ENCODE results near the gene YIPF6.
"Not testable (repeated sequence)": the region's sequence is repeated elsewhere in the genome, so short reads cannot be mapped to it uniquely, and the experiment has no call there.

Gene YIPF6

DNA sequence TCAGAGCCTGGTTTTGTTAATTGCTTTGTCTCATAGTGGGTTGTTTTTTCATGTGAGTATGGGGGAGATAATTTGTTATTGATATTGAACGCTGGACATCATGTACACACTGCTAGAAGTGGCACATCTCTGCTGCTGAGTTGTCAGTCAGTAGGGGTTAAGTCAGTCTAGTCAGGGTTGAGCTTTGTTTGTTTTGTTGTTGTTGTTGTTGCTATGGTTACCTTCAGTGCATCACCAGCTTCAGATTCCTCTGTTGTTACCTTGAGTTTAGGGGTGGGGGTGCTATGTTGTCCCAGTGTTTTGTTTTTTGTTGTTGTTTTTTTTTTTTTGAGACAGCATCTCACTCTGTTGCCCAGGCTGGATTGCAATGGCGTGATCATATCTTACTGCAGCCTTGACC is 9.9 kb downstream of the YIPF6 start:
- no peak for DNase-seq

GRCh38 chrX:68511255-68511654 is 12.4 kb downstream of the YIPF6 start:
- DNase-seq, result peak in 1 of 2 experiments; percentile 18

GRCh38 chrX:68524680-68525079 is 25.8 kb downstream of the YIPF6 start:
- not testable (repeated sequence) for DNase-seq

- no peak for DNase-seq
Measured at GRCh38 chrX:68532831-68533533, 34.1 kb downstream of the YIPF6 start.

DNA sequence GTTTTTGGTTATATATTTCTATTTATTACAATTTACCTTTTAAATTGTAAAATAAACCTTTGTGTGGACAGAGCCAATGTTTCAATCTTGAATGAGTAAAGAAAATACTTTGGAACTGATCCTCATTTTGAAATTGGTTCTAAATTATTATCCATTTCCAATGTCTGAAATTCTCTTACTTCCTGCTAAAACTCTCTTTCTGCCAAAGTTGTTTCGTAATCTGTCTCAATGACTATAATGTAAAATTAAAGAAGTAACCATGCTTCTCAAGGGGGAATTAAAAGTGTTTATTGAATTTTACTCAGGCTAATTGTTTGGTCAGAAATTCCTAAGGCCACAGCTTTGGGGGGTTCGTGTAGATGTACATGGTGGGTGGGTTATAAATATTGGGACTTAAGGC is 34.8 kb downstream of the YIPF6 start:
- no peak for DNase-seq

- DNase-seq, result no peak
Measured at GRCh38 chrX:68534691-68535090, 35.8 kb downstream of the YIPF6 start.

DNA sequence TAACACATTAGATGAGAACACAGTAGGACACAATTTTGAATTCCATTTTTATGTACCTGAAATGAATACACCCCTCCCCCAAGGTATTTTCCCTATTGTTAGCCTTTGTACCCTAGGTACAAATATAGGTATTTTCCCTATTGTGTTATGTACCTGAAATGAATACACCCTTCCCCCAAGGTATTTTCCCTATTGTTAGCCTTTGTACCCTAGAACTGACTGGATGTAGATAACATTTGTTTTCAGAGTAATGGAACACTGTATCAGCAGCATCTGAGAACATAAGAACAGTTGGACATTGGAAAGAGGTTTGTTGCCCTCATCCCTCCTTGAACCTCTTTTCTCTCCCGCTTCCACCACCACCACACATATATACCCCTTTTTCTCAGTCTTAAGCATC is 37.6 kb downstream of the YIPF6 start:
- DNase-seq, result no peak

DNA sequence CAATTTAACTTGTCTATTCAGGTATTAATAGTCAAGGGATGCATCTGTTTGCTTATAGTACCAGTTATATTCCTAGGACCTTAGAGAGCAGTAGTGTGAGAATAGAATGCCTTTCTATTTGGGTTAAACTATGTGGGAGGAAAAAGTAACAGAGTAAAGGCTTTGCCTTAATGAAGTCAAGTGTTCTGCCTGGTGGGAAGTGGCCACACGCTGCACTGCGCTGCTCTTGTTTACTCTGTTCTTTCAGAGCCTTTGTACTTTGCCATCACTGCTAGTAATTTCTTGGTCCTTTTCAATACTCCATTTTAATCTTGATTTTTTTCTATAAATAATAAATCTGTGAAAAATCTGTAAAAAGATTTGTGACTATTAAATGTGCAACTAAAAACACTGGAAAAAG is 38.0 kb downstream of the YIPF6 start:
- DNase-seq, result no peak

GRCh38 chrX:68550193-68550592 is 51.3 kb downstream of the YIPF6 start:
- DNase-seq, result no peak

DNA sequence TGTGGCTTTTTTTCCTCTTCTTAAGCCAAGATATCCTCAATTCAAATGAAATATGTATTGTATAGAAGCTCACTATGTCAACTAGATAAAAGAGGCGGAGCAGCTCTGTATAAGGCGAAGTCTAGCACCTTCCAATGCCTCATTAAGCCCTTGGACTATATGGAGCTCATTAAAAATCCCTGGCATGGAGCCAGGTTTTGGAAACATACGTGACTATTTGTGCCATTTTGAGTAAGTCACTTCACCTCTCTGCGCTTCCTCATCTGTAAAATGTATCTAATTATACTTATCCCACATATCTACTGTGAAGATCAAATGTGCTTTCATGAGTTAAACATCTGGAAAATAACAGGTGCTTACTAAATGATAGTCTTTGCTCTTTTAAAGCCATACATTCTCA is 57.2 kb downstream of the YIPF6 start:
- no peak for DNase-seq

DNA sequence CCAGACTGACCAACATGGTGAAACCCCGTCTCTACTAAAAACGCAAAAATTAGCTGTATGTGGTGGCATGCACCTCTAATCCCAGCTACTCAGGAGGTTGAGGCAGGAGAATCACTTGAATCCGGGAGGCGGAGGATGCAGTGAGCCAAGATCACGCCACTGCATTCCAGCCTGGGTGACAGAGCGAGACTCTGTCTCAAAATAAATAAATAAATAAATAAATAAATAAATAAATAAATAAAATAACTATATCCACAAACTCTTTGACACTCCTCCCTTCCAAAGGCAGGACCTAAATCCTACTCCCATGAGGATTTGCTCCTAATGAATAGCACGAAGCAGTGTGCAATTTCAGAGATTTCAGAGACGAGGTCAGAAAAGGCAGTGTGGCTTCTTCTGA is 58.3 kb downstream of the YIPF6 start:
- DNase-seq, result not testable (repeated sequence)

- DNase-seq, result not testable (repeated sequence)
Measured at GRCh38 chrX:68559905-68560304, 61.1 kb downstream of the YIPF6 start.

DNA sequence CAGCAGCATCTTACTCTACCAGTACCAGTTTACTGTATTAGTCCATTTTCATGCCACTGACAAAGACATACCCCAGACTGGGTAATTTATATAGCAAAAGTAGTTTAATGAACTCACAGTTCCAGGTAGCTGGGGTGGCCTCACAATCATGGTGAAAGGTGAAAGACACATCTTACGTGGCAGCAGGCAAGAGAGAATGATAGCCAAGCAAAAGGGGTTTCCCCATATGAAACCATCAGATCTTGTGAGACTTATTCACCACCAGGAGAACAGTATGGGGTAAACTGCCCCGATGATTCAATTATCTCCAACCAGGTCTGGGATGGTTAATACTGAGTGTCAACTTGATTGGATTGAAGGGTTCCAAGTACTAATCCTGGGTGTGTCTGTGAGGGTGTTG is 69.3 kb downstream of the YIPF6 start:
- DNase-seq, result peak; percentile 10 to 18

DNA sequence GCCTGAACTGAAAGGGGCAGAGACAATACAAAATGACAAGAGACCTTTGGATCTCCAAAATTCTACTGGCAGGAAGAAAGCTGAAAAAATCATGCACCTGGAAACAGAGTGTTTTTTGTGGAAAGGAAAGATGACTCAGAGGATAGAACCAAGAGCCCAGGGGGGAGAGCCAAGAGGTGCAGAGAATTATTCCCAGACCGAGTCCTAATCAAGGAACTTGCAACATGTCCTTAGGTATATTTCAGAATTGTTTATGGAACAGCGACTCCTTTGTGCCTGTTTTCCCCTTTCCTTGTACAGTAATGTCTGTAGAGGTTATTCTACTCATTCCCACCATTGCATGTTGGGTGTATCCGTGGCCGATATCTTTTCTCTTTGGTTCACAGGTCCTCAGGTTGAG is 71.7 kb downstream of the YIPF6 start:
- no peak for DNase-seq

GRCh38 chrX:68571292-68571609 is 72.4 kb downstream of the YIPF6 start:
- no peak for DNase-seq

DNA sequence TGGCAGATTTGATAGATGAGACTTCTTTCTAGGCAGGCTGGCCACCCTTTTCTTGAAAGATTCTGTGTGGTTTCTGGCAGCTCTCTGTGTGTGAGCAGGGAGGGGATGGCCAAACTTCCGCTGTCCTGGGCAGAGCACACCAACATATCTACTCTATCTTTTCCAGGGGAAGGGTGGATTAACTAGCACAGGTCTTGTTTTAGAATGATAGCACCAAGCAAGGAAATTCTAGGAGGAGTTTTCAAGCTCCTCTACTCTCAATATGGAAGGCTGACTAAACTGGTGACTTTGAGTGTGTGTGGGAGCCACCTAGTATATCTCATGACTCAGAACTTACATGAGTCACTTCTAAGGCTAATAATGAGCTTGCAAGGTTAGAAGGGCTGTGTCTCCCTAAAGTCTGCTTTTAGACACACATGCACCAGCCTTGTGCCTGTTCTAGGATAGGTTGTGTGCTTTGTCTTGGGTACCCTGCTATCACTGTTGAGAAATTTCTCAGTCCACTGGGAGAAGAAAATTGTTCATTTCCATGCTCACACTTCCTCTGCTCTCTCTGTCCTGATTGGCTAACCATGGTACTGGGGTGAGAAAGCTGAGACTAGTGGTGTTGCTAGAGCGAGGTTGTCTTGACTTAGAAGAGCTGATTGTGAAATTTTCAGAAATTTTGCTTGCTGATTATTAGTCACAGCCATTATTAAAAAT is 72.9 kb downstream of the YIPF6 start:
- peak in 1 of 2 experiments; percentile 15 for DNase-seq

- DNase-seq, result no peak
Measured at GRCh38 chrX:68574240-68574639, 75.4 kb downstream of the YIPF6 start.

GRCh38 chrX:68579810-68580209 is 81.0 kb downstream of the YIPF6 start:
- DNase-seq, result no peak

- no peak for DNase-seq
Measured at GRCh38 chrX:68584221-68584620, 85.4 kb downstream of the YIPF6 start.

Data from activated CD4-positive, alpha-beta T cell treated with anti-CD3 and anti-CD28 coated beads, Interleukin-2, amount 50 U/mL, for 48 hours (primary cell).